Measurements from ENCODE around the gene SPIB.

Gene SPIB

GRCh38 chr19:50392759-50393158 is 26.0 kb upstream of the SPIB start:
- Histone ChIP-seq H3F3A (ENCODE audit: control insufficient read depth, insufficient read depth) (0 out of 2 replicates have a peak, but pooled peaks cover 2% of the 10 kb centered on the region), H3K79me2 (ENCODE audit: control insufficient read depth, low read length) (peaks cover 91% of the 10 kb centered on the region), H3K9me3 (ENCODE audit: control insufficient read depth, insufficient read depth, low read length) (no peaks in the 10 kb centered on the region), H3K4me2 (ENCODE audit: low read length) (no peak overlapping the region), H4K20me1 (ENCODE audit: control insufficient read depth, insufficient read depth, low read depth, low read length) (peaks cover 5% of the 10 kb centered on the region), H3K27me3 (ENCODE audit: control insufficient read depth, low read length) (no peaks in the 10 kb centered on the region), H3K4me3 (ENCODE audit: low read length) (no peak overlapping the region), H3K9me2 (replicated peaks; ENCODE audit: control insufficient read depth, low read length) (no peaks in the 10 kb centered on the region), H3K36me3 (ENCODE audit: control insufficient read depth, low read length) (peaks cover 57% of the 10 kb centered on the region), H3K27ac (ENCODE audit: low read depth, low read length) (no peak overlapping the region), H3K4me1 (ENCODE audit: control insufficient read depth, low read length) (no peaks in the 10 kb centered on the region)
- TF ChIP-seq EZH2phosphoT487 (IDR thresholded peaks at IDR 0.05; ENCODE audit: borderline replicate concordance, low read length): no peak
- no peak for TF ChIP-seq CTCF (IDR thresholded peaks at IDR 0.05; ENCODE audit: low read depth, low read length, poor library complexity, severe bottlenecking)

GRCh38 chr19:50393589-50393988 is 25.1 kb upstream of the SPIB start:
- 0 out of 2 replicates have a peak, but pooled peaks cover 2% of the 10 kb centered on the region for H3F3A ChIP-seq (ENCODE audit: control insufficient read depth, insufficient read depth)
- peaks cover 7% of the 10 kb centered on the region for H4K20me1 ChIP-seq (ENCODE audit: control insufficient read depth, insufficient read depth, low read depth, low read length)
- H3K9me3 ChIP-seq (ENCODE audit: control insufficient read depth, insufficient read depth, low read length): no peaks in the 10 kb centered on the region
- no peak overlapping the region for H3K4me2 ChIP-seq (ENCODE audit: low read length)
- TF ChIP-seq CTCF (IDR thresholded peaks at IDR 0.05; ENCODE audit: low read depth, low read length, poor library complexity, severe bottlenecking): no peak
- TF ChIP-seq EZH2phosphoT487 (IDR thresholded peaks at IDR 0.05; ENCODE audit: borderline replicate concordance, low read length): no peak
- H3K9me2 ChIP-seq (replicated peaks; ENCODE audit: control insufficient read depth, low read length): no peaks in the 10 kb centered on the region
- no peak overlapping the region for H3K4me3 ChIP-seq (ENCODE audit: low read length)
- H3K27me3 ChIP-seq (ENCODE audit: control insufficient read depth, low read length): no peaks in the 10 kb centered on the region
- no peak overlapping the region for H3K27ac ChIP-seq (ENCODE audit: low read depth, low read length)
- H3K79me2 ChIP-seq (ENCODE audit: control insufficient read depth, low read length): peaks cover 91% of the 10 kb centered on the region
- H3K36me3 ChIP-seq (ENCODE audit: control insufficient read depth, low read length): peaks cover 55% of the 10 kb centered on the region
- no peaks in the 10 kb centered on the region for H3K4me1 ChIP-seq (ENCODE audit: control insufficient read depth, low read length)

GRCh38 chr19:50394017-50394416 is 24.7 kb upstream of the SPIB start:
- no peak for TF ChIP-seq EZH2phosphoT487 (IDR thresholded peaks at IDR 0.05; ENCODE audit: borderline replicate concordance, low read length)
- no peak for TF ChIP-seq CTCF (IDR thresholded peaks at IDR 0.05; ENCODE audit: low read depth, low read length, poor library complexity, severe bottlenecking)
- H4K20me1 ChIP-seq (ENCODE audit: control insufficient read depth, insufficient read depth, low read depth, low read length): peaks cover 6% of the 10 kb centered on the region
- H3K79me2 ChIP-seq (ENCODE audit: control insufficient read depth, low read length): peaks cover 91% of the 10 kb centered on the region
- peaks cover 56% of the 10 kb centered on the region for H3K36me3 ChIP-seq (ENCODE audit: control insufficient read depth, low read length)
- no peak overlapping the region for H3K27ac ChIP-seq (ENCODE audit: low read depth, low read length)
- no peaks in the 10 kb centered on the region for H3K9me3 ChIP-seq (ENCODE audit: control insufficient read depth, insufficient read depth, low read length)
- 0 out of 2 replicates have a peak, but pooled peaks cover 2% of the 10 kb centered on the region for H3F3A ChIP-seq (ENCODE audit: control insufficient read depth, insufficient read depth)
- no peaks in the 10 kb centered on the region for H3K9me2 ChIP-seq (replicated peaks; ENCODE audit: control insufficient read depth, low read length)
- no peak overlapping the region for H3K4me3 ChIP-seq (ENCODE audit: low read length)
- no peak overlapping the region for H3K4me2 ChIP-seq (ENCODE audit: low read length)
- no peaks in the 10 kb centered on the region for H3K27me3 ChIP-seq (ENCODE audit: control insufficient read depth, low read length)
- no peaks in the 10 kb centered on the region for H3K4me1 ChIP-seq (ENCODE audit: control insufficient read depth, low read length)
